Breast epithelium (tissue), 3 donors: ENCODE measurements around the gene MTHFS.

ENCODE experiments used
- CTCF ChIP-seq, 3 donors: fragments of 450-650 bp; IDR thresholded peaks; one replicate each; pipeline ENCODE4 v1.5.1; 2016 to 2017; ENCODE audit warnings: antibody characterized with exemption in 3 of 3, mild to moderate bottlenecking in 3 of 3, moderate library complexity in 3 of 3
- POLR2AphosphoS5 ChIP-seq, 3 donors: sonication (generic); formaldehyde crosslinking; IDR thresholded peaks; one replicate each; pipeline ENCODE4 v1.6.1; 2017; ENCODE audit warnings: antibody characterized with exemption in 3 of 3

- TF ChIP-seq POLR2AphosphoS5 (IDR thresholded peaks at IDR 0.05) (no peak), CTCF (IDR thresholded peaks at IDR 0.05) (no peak)
Measured at GRCh38 chr15:79872358-79873017, 24.3 kb downstream of the MTHFS start.
